DMS153 treated with DMSO at 0.1 percent for 48 hours (cell line): ENCODE measurements around the gene VPS41.

Experiments
- DNase-seq: peaks from one replicate; lab custom pipeline; 2025; ENCODE audit not compliant: unreplicated experiment; lab: John Stamatoyannopoulos, UW

The VPS41 gene

DNA sequence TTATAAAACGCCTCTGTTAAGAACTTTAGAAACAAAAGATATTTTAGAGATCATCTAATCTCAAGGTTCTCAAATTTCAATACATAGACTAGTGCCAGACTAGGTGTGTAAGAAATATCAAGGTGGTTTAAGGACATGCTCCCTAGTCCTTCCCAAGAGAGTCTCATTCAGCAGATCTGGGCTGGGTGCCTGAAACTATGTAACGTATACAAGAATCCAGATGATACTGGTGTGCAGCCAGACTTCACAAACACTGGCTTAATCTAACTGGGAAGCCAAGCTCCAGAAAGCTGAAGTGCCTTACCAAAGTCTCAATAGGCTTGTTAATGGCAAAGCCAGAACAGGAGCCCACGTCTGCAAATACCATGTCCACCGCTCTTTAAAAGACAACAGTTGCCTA is 172.9 kb downstream of the VPS41 start:
- DNase-seq, result no peak

DNA sequence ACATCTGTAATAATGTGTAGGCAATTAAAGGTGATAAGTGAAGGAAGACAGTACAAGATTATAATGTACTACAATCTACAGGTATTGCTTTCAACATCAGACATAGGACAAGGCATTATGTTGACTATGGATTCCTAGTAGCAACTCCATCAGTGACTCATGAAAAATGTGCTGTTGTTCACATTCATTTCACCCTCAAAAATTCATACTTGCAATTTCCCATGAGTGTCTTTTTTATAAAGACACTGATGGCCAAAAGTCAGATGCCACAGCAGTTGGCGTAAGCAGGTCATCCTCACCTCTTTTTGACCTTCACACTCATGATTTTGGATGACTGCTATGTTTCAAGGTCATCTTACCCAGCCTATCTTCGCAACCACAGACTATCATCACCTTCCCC is 177.8 kb downstream of the VPS41 start:
- no peak for DNase-seq

DNA sequence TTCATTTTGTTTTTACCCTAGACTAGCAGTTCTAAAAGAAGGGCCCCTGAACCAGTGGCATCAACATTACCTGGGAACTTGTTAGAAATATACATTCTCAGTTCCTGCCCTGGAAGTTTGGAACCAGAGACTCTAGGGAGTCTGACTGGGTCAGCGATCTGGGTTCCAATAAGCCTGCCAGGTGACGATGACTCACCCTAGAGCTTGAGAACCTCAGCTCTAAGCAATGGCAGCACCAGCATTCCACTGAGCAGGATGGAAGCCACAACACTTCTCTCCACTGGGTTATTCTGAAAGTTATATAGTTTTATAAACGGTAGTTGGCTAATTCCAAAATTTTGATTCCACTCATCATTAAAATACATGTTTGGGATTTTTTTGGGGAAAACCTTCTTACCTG is 180.8 kb downstream of the VPS41 start:
- no peak for DNase-seq

DNA sequence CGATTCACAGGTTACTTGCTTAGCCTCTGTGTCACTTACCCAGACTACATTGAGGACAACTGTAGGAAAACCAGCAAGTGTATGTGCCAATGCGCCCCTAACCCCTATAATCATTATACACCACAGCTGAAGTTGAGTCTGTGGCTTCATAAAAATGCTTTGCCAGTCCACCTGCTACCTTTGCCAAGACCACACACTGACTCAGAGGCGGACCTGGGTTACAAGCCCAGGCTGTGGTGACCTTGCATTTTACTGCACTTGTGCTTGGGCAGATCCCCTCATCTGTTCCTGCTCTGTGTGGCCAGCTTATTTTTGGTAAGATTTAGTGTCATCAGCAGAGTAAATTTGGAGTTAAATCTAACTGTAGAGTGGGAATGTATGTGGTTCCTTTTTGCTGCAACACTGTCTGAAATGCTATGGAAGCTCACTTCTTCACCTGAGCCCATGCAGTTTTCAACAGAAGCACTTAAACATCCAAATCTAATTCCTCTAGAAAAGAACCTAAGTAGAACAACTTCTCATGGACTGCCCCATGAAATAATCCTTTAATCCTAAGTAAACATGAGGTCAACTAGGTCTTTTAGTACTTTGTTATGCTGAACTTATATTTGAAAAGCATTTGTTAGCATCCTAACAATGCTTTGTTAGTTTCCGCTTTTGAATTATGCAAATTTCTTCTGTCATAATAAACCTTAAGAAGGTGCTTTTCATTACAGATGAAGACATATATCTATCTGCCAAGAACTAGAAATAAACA is 181.6 kb downstream of the VPS41 start:
- no peak for DNase-seq

DNA sequence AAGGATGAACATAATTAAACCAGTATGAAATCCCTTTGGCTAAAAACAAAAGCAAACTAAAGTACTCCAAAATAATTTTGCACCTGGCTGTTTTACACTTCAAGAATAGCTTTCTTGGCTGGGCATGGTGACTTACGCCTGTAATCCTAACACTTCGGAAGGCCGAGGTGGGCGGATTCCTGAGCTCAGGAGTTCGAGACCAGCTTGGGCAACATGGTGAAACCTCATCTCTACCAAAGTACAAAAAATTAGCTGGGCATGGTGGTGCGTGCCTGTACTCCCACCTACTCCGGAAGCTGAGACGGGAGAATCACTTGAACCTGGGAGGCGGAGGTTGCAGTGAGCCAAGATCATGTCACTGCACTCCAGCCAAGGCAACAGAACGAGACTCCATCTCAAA is 185.7 kb downstream of the VPS41 start:
- DNase-seq, result no peak

DNA sequence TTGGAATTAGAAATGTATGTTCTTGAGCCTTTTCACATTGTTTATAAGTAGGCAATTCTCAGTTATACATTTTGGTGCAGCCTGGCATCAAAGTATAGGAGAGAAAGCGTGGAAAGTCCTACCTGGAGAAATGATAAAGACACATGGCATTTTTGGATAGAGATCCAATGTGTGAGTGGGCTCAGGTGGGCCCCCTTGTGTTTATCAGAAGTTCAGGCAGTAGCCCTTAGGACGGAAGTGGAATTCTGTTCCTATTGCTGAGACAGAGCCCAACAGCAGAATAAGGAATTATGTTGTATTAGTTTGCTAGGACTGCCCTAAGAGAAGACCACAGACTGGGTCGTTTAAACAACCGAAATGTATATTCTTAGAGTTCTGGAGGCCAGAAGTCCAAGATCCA is 192.6 kb downstream of the VPS41 start:
- DNase-seq, result no peak

DNA sequence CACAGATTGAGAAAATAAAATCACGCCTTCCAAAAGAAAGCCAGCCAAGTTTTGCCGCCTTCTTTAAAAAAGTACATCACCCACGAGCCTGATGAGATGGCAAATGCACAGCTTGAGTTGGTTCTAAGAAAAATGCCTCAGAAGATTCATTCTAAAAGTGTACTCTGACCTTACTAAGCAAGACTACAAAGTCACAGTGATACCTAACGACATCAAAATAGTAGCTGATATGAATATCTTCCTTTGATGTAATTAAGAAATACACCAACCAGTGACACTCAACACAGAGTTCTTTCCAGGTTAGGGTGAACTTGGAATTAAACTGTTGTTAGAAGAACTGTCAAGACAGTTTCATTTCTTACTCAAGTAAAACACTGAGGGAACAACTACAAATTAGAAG is 199.9 kb downstream of the VPS41 start:
- DNase-seq, result no peak

DNA sequence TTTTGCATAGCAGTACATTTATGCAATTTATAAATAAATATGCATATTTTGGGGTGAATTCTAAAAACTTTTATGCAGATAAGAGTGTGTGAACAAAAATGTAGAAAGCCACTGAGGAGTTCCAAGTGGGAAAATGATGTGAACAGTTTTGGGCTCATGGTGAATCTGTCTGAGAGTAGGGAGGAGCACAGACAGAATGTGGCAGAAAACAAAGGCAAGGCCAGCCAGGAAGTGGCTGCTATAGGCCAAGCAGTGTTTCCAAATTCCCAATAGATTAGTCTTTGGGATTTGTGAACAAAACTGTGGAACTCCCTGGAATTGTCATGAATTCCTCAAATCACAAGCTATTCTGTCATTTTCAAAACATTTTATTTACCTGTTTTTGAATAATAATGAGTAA is 204.2 kb downstream of the VPS41 start:
- no peak for DNase-seq

DNA sequence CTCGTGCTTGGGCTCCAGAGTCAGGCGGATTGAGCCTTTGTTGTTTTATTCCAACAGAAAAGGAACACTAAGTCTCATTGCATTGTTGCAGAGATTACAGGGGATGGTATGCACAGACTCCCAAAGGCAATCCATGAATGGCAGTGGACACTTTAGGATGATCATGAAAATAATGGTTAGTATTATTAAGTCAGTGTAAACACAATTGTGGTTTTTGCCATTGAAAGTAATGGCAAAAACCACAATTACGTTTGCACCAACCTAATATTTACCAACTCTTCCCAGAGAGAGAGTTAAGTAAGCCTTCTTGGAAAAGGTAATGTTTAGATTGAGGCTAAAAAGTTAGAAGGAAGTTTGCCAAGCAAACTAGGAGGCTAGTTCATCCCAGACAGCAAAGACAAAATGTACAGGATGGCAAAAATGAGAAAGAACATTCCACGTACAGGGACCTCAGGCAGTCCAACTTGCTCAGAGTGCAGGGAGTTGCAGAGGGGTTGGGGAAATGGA is 204.9 kb downstream of the VPS41 start:
- no peak for DNase-seq

DNA sequence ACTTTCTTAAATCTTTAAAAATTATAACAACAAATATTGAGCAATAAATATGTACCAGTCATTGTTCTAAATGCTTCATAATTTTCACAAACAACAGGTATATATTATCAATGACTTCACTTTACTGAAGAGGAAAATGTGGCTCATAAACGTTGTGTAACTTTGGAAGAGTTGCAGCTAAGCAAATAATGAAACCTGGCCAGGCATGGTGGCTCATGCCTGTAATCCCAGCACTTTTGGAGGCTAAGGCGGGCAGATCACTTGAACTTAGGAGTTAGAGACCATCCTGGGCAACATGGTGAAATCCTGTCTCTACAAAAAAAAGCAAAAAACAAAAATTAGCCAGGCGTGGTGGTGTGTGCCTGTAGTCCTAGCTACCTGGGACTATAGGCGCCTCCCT is 205.9 kb downstream of the VPS41 start:
- DNase-seq, result no peak

DNA sequence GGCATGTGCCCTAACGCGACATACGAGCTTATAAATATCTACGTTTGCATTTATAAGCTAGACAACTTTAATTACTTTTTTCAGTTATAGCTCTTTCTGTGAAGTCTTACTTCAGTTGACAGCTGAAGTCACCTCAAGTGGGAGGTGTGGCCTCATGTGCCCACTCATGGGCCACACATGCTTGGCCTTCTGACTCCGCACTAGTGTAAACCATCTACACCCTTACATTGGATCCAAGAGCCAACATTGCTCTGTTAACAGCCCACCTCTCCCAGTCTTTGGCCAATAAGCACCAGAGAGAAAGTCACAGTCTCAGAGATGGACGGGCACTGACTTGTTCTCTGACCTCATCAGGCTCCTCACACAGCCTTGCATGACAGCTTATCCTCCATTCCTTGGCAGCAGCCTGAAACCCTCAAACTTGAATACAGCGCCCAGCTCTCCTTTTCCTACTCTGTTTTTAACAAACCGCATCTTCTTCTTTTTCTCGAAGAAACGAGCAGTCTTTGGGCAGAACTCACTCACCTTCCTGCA is 206.9 kb downstream of the VPS41 start:
- DNase-seq, result no peak

DNA sequence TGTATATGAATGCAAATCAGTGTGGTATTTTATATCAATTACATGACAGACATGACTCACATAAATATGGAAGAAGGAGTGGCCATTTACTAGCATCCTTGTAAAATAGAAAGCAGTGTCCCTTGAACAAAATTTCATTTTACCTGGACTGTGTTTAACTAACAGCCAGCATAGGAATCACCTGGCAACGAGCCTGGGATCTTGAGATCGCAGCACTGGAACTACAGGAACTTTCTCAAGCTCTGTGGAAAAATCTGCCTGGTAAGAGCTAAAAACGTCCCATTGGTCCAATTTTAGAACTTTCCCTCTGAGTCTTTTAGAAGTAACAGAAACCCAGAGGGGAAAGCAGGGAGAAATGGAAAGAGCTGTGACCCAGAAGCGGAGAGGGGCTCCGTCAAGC is 208.9 kb downstream of the VPS41 start:
- DNase-seq, result no peak

DNA sequence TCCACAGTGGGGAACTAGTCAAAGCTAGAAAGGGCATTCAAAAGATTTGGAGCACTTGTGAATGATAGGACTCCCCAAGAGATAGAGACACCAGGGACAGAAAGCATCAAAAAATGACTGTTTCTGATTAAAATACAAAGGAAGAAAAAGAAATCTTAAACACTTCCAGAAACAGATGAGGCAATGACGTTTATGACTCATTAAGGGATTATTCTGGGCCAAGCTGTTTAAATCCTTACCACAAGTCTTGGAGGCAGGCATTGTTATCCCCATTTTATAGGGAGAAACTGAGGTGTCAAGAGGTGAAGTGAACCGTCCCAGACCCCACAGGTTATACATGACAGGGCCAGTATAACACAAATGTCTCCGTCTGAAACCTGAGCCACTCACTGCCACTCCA is 209.5 kb downstream of the VPS41 start:
- no peak for DNase-seq

DNA sequence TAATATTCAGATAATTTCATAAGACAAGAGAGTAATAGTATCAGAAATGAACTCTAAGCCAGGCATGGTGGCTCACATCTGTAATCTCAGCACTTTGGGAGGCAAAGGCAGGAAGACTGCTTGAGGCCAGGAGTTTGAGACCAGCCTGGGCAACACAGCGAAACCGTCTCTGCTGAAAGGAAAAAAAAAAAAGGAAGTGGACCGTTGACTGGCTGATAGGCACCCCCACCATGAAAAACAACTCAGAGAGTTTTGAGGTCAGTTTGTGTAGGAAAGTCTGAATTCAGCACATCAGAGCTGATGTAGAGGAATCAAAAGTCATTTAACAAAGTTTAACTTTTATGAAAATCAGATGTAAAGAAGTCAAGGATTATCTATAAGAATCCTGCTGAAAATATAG is 214.7 kb downstream of the VPS41 start:
- no peak for DNase-seq

DNA sequence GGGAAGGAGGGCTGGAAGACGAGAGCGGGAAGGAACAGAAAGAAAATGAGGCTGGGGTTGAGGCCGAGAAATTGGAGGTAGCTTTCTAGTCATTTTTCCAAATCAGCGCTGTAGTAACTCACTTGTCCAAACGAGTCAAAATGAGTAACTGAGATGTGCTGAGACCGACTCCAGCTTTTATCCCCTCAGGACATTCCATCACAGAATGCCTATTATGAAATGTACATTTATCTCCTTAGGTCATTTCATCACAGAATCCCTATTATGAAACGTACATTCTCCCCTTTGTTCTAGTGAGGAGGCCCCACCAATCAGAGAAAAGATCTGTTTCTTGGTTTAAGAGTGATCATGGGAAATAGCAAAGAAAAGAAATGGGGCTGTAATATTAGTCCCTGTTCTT is 222.1 kb downstream of the VPS41 start:
- no peak for DNase-seq

DNA sequence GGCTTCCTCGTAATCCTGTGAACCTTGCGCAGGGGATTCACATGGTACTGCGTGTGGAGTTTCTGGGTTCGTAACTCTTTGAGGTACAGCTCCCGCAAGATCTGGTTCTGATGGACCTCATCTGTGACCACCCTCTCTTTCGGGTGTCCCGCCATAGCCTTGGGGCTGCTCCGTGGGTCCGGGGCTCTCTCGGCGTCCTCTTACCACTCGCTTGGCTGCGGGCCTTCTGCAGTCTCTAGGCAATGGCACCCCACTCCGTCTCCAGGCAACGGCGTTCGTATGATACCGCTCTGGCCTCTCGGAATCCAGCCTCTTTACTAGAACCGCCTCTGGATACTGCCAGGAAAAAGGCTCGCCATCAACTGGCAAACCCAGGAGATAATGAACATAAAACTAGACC is 223.1 kb downstream of the VPS41 start:
- DNase-seq, result no peak

DNA sequence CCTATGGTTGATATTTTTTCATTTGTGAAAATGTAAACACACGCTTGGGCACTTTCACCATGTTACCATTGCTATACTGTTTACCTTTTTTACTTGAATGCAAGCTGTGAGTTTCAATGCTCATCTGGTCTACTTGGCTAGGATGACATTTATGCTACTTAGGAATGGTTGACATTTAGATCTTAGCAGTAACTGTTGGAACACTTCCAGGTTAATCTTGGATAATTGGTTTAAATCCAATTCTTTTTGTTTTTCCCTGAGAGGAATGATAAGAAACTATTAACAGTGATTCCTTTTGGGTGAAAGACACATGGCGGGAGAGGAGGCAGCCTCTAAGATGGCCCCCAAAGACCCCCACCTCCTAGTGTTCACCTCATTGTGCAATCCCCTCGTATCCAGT is 226.4 kb downstream of the VPS41 start:
- no peak for DNase-seq

DNA sequence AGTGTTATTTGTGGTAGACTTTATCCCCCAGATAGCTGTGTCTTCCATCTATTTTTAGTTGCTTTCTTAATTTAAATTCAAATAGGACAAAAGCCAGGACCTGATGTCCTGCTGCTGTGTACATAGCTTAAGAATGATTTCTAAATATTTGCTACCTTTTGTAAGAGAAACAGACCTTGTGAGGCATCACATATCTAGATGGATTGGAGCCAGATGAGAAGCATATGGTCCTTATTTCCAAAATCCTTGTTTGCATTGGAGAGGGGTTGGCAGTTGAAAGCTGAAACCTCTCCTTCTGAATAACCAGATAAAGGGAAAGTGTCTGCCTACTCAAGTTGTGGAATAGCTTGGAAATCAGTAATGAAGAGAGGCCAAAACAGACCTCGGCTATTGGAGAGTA is 227.1 kb downstream of the VPS41 start:
- DNase-seq, result peak; percentile 79

DNA sequence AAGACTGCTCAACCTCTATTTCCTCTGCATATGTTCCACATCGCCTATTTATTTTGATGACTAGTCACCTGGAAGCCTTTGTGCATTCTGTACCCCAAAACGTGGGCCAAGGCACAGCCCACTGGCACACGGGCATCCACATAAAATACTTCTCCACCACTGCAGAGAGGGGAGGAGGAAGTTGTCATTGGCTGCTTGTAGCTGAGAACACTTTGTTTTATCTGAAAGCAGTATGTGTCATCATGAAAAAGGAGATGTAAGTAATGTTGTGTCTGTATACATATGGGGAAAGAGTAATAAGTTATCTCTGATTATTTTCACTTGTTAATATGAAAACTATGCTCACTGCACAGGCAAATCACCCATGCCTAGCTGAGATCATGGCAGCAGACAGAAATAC is 229.6 kb downstream of the VPS41 start:
- DNase-seq, result no peak

DNA sequence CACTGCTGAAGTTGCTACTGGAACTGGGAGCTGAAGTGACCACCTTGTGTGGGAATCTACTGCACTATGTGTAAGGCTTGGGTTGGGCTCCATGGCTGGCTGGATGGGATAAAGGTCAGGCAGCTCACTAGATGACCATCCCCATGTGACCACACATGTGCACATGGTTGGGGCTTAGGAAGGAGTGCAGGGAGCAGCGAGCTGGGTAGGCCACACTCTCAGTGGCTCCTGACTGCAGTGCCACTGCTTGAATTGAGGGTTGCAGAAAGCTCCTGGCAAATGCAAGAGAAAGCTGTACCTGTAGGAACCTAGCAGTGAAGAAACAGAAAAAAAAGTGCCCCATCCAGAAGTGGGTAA is 230.3 kb downstream of the VPS41 start:
- no peak for DNase-seq

DNA sequence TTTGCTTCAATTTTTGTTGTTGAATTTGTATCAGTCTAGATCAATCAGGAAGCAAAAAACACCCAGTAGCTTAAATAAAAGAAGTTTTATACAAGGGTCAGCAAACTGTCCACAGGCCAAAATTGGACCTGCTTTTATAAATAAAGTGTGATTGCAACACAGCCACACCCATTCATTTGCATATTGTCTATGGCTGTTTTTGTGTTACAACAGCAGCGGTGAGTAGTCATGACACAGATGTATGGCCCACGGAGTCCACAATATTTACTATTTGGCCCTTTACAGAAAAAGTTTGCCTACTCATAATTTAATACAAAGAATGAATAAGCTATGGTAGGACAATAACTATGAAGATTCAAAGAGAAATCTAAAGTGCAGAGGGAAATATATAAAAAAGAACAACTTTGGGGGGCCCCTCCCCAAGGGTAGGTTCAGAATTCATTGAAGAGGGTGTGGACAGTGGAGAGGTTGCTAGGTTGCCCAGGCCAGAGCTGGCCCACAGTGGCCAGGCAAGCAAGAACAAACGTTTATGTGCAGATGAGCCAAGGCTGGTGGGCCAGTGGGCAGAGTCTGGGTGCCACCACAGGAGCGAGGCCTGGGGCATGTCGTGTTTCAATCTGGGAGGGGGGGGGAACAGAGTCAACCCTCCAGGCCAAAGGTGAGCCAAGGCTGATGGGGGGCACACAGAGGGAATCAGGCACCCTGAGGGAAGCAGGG is 230.9 kb downstream of the VPS41 start:
- no peak for DNase-seq

DNA sequence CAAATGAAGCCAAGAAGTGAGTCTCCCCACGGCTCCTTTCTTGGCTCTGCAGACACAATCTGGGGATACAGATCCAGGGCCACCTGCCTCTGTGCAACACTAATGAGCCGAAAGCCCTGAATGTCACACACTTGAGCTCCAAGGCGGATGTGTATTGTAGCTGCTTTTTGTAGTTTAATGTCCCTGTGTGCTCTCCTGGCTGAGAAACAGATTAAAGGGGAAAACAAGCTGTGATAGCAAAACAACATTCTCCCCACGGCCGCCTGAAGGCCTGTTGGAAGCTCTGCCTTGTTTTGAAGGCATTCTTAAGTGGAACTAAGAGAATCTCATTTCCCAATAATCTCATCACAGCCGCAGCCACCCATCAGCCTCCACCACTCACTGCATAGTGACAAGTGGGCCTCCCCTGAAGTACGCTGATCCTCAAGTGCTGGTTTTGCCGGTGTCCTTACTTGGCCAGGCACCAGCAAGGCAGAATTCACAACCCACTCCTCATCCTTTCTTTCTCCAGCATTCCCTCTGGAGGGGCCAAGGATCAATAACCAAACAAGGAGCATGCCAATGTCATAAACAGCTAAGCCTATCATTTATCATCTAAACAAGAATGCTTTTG is 233.4 kb downstream of the VPS41 start:
- DNase-seq, result peak; percentile 72
